GM19452 (cell line): ENCODE measurements around the gene ZNF674.

Experiments
- ATAC-seq: cut with Tn5 transposase; IDR thresholded peaks from one replicate; pipeline ENCODE4 v1.9.1; 2021; ENCODE audit not compliant: unreplicated experiment

Gene ZNF674

GRCh38 chrX:46545111-46546005 is at the start of gene ZNF674:
TSS of gene ZNF674 (minus strand) at chrX:46545421. CDS start at chrX:46542087, 3,334 bp downstream.
- peak; percentile 80 for ATAC-seq

GRCh38 chrX:46589977-46590723 is 44.9 kb upstream of the ZNF674 start:
- ATAC-seq: no peak

GRCh38 chrX:46588263-46588662 is 43.0 kb upstream of the ZNF674 start:
- no peak for ATAC-seq

- peak; percentile 11 for ATAC-seq
Measured at GRCh38 chrX:46587753-46588171, 42.5 kb upstream of the ZNF674 start.

- peak; percentile 69 for ATAC-seq
Measured at GRCh38 chrX:46587158-46587557, 41.9 kb upstream of the ZNF674 start.

- ATAC-seq: no peak
Measured at GRCh38 chrX:46584736-46585135, 39.5 kb upstream of the ZNF674 start.

- no peak for ATAC-seq
Measured at GRCh38 chrX:46582966-46583365, 37.7 kb upstream of the ZNF674 start.

GRCh38 chrX:46582325-46582724 is 37.1 kb upstream of the ZNF674 start:
- ATAC-seq: no peak

GRCh38 chrX:46580613-46581012 is 35.4 kb upstream of the ZNF674 start:
- ATAC-seq: no peak

GRCh38 chrX:46579250-46579649 is 34.0 kb upstream of the ZNF674 start:
- no peak for ATAC-seq

GRCh38 chrX:46577221-46578005 is 32.2 kb upstream of the ZNF674 start:
- ATAC-seq: no peak

GRCh38 chrX:46576458-46576857 is 31.2 kb upstream of the ZNF674 start:
- no peak for ATAC-seq

- no peak for ATAC-seq
Measured at GRCh38 chrX:46575991-46576392, 30.8 kb upstream of the ZNF674 start.

GRCh38 chrX:46575586-46575985 is 30.4 kb upstream of the ZNF674 start:
- ATAC-seq: no peak

- ATAC-seq: peak; percentile 23
Measured at GRCh38 chrX:46574774-46575381, 29.7 kb upstream of the ZNF674 start.

GRCh38 chrX:46573892-46574773 is 28.9 kb upstream of the ZNF674 start:
- ATAC-seq: peak; percentile 41

- peak; percentile 39 for ATAC-seq
Measured at GRCh38 chrX:46573331-46573891, 28.2 kb upstream of the ZNF674 start, which contains the start of gene CHST7. TSS of gene CHST7 (plus strand) at chrX:46573765. CDS start at chrX:46573932, 167 bp downstream.

GRCh38 chrX:46572340-46572936 is 27.2 kb upstream of the ZNF674 start:
- ATAC-seq: peak; percentile 38
